ENCODE data around the gene CCN5.
"Not testable (repeated sequence)": the region's sequence is repeated elsewhere in the genome, so short reads cannot be mapped to it uniquely, and the experiment has no call there.

The CCN5 gene

DNA sequence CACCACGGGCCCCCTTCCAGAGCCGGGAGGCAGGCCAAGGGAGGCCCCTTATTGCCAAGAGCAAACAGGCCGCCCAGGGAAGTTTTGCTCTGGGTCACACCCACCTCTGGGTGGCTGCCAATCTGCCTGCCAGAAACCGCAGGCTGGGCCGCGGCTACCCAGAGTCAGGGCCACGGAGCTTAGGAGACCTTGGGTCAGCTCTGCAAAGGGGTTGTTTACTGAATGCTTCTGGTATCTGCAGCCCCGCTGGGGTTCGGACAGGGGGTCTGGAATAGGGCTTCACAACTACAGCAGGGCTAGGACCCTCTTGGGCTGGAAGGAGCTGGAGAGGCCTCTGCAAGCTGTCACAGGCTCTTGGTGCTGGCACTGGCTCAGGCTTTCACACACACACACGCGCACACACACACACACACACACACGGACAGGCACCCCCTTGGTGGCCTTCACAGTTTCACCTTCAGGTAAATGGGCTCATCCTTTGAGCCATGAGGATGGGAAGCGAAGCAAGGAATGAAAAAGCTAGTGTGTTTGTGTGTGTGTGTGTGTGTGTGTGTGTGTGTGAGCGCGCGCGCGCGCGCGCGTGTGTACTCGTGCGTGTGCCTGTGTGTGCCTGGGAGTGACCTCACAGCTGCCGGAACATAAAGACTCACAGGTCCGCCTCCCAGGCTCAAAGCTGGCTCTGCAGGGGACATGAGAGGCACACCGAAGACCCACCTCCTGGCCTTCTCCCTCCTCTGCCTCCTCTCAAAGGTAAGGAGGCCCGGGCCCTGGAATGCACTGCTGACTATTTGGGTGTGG lies at the start of gene CCN5:
TSS of gene CCN5 (plus strand) at position 669 of the 798 bp plus-strand sequence. CDS start at position 691, 22 bp downstream.
- DNase-seq (ENCODE audit: low spot score): peak; percentile 74

- no peak for DNase-seq (ENCODE audit: low spot score)
Measured at GRCh38 chr20:44666066-44666465, 49.1 kb upstream of the CCN5 start.

GRCh38 chr20:44670851-44671250 lies 44.3 kb upstream of the CCN5 start:
- DNase-seq (ENCODE audit: low spot score): not testable (repeated sequence)

DNA sequence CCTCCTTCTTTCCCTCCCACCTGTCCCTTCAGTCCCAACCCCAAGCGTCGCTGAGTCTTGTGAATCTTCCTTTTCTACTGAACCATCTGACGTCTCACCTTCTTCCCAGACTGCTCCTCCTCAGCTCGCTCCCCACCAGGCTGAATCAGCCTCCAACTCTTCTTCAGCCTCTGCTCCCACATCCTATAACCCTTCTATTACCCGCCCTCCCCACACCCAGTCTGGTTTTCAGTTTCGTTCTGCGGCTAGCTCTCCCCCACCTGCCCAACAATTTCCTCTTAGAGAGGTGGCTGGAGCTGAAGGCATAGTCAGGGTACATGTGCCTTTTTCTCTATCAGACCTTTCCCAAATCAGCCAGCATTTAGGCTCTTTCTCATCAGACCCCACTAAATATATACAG lies 43.6 kb upstream of the CCN5 start:
- DNase-seq (ENCODE audit: low spot score): not testable (repeated sequence)

- not testable (repeated sequence) for DNase-seq (ENCODE audit: low spot score)
Measured at GRCh38 chr20:44672318-44672902, 42.8 kb upstream of the CCN5 start.

GRCh38 chr20:44678242-44678641 lies 36.9 kb upstream of the CCN5 start:
- DNase-seq (ENCODE audit: low spot score): no peak

GRCh38 chr20:44678990-44679611 lies 36.1 kb upstream of the CCN5 start:
- no peak for DNase-seq (ENCODE audit: low spot score)

DNA sequence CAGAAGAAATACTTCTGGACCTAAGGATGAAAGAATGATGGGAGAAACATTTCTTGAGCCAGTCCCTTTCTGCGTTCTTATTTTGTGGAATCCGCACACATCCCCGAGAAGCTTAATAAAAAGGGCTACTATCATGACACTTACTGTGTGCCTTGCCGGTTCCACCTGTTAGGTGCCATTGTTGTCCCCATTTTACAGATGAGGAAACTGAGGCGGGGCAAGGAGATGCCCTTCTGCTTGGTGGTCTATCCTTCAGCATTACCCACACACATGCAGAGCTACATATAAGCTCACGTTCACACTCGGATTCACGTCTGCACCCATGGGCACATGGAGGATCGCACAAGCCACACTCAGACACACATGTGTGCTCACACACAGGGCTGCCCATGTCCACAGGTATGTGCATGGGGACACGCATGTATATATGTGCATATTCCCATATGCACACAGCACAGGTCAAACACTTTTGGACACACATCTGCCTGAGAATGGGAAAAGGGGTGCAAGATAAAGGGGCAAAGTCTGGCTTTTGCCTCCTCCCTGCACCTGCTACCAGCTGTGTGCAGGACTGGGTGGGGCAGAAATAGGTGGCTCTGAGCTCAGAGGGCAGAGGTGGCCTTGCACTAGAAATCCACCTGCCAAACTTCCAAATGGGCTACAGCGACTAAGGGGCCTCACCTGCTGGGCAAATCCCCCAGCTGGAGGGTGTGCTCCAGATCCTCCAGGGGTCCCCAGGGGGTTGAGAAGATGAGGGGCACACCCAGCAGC lies 33.2 kb upstream of the CCN5 start:
- DNase-seq (ENCODE audit: low spot score): no peak

DNA sequence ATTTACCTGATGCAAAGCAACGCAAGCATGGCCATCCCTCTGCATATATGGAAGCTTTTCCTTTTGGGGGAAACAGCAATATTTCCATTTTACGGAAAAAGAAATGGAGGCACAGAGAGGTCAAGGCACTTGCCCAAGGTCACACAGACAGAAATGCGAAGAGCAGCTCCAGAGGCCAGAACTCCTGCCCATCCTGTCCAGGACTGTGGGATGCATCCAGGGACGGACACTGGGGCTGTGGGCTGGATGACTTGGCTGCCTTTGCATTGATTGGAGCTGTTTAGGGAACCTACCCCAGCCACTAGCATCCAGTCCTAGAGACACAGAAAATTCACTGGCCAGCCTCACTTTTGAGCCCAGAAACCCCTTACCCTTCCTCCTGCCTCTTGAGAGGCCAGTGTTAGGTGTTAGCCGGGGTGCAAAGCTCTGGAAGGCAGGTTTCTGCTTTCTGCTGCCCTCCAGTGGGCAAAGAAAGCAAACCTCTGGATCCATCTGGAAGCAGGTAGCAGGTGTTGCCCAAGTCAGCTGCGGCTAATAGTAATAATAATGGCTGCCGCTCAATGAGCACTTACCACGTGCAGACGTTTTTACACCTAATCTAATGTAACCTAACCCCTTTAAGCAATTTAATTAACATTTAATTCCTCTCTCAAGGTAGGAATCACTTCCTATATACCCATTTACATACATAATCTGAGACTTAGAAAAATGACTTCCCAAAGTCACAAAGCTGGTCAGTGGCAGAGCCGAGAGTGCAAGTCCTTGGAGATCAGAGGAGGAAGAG lies 31.7 kb upstream of the CCN5 start:
- DNase-seq (ENCODE audit: low spot score): peak; percentile 51

DNA sequence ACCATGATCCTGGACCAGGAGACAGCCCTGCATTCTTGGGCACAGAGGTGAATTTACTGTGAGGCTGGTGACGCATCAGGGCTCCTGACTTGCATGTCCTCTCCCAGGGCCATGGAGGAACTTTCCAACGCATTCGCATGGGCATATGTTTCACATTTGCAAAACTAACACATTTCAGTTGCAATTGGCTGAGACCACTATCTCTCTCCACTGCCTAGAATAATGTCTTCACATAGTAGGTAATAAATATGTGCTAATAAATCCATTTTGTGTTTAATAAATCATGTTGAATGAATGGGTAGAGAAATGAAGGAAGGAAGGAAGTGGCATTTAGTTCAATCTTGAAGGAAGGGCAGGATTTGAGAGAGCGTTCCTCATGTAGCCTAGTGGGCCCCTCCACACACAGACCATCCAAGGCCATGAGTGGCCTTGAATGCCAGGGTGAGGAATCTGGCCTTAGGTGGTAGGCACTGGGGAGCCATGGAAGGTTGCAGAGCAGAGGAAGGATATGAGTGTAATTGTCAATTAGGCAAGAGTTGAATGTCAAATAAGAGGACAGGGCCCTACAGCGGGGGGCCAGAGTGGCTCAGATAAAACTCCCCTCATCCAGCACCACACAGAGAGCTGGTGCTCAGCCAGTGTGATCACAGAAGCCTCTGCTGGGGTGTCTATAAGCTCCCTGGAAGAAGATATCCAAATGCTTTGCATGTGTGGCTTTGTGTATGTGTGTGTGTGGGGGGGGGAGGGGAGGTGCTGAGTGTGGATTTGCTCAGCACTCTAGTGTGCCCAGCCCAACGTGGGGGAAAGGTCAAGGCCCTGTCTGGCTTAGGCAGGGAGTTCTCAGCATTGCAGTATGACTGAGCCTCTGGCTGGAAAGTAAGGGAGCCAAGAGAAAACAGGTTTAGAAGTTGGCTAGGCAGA lies 30.9 kb upstream of the CCN5 start:
- no peak for DNase-seq (ENCODE audit: low spot score)

DNA sequence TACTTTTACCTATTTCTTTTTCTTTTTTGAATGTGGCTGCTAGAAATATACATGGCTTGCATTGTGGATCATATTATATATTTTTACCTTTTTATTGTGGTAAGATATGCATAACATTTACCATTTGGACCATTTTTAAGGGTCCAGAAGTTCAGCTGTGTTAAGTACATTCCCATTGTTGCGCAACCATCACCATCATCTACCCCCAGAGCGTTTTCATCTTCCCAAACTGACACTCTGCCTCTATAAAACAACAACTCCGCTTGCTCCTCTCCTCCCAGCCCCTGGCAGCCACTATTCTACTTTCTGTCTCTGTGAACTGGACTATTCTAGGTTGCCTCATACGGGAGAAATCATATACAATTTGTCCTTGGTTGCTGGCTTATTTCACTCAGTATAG lies 28.2 kb upstream of the CCN5 start:
- DNase-seq (ENCODE audit: low spot score): no peak

GRCh38 chr20:44688053-44688625 lies 27.0 kb upstream of the CCN5 start:
- DNase-seq (ENCODE audit: low spot score): peak; percentile 57

DNA sequence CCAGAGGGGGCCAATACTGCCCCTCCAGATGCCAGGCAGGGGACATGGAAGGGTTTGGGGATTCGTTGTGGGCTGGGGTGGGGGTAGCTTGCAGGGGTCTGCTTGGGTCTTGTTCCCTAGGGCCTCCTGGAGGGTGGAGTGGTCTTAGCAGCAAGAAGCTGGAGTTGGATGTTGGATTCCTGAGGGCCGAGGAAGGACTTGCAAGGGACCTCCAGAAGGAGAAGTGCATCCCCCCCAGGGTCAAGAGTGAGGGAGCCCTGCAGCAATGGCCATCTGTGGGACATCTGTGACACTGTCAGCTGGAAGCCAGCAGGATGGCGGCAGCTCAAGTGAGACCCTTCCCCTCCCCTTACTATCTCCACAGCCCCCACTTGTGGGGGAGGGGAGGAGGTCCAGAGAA lies 25.4 kb upstream of the CCN5 start:
- DNase-seq (ENCODE audit: low spot score): no peak

DNA sequence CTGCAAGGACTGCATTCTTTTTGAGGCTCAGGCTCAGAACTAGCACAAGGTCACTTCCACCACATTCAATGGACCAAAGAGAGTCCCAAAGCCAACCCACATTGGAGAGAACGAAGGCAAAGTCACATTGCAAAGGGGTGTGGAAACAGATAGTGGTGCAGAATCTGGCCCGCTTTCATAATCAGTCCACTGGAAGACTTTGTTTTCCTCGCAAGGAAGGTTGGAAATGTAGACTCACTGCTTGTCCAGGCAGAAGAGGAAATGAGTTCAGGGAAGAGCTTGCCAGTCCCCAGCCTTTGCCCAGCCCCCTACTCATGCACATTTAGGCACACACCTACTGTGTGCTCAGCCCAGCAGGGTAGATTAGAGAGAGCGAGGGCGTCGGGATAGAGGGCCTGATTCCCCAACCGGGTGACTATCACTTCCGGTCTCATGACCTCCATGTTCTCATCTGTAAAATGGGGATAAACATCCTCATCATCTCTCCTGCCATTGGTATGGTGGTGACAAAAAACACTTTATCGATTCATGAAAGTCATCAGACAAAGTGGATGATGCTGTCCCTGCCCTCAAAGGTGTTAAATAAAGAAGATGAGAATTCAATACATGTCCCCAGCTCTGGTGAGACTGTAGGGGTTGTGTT lies 24.3 kb upstream of the CCN5 start:
- no peak for DNase-seq (ENCODE audit: low spot score)

GRCh38 chr20:44691424-44692423 lies 23.4 kb upstream of the CCN5 start:
- no peak for DNase-seq (ENCODE audit: low spot score)

- DNase-seq (ENCODE audit: low spot score): no peak
Measured at GRCh38 chr20:44692932-44693480, 22.2 kb upstream of the CCN5 start.

DNA sequence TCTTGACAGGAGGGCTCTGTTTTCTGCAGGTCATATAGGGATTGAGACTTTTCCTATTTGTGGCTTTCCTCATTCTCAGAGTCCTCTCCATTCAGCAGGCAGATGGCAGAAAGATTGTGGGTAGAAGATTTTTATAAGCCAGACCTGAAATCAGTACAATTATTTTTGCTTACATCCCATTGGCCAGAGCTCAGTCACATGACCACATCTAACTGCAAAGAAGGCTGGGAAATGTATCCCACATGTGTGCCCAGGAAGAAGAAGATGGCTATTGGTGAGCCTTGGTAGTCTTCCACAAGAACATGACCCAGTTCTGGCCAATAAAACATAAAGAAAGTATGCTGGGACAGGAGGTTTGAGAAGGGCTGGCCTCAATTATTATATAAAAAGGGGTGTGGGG lies 21.5 kb upstream of the CCN5 start:
- DNase-seq (ENCODE audit: low spot score): no peak

GRCh38 chr20:44694159-44694558 lies 21.0 kb upstream of the CCN5 start:
- DNase-seq (ENCODE audit: low spot score): no peak

All from Ammon's horn (tissue), 1 donor.